ENCODE results near the gene NF2.
"Not testable (repeated sequence)": the region's sequence is repeated elsewhere in the genome, so short reads cannot be mapped to it uniquely, and the experiment has no call there.

- not testable (repeated sequence) for TF ChIP-seq CTCF (IDR thresholded peaks at IDR 0.05; ENCODE audit: low read depth, low read length, poor library complexity, severe bottlenecking); EZH2phosphoT487 (IDR thresholded peaks at IDR 0.05; ENCODE audit: borderline replicate concordance, low read length)
Observed at GRCh38 chr22:29594447-29594846, 9.0 kb upstream of the NF2 start.
